Adrenal gland (tissue), 12 donors: ENCODE measurements around the gene PPP1R12A. TPM values are rescaled to one million over a fixed set of nuclear protein-coding genes. Genes with fewer than 3 reads are reported as not detected.

Experiments
- DNase-seq, 7 donors: peaks; one replicate each; pipeline ENCODE4 v3.0.0-alpha.2; 2019 to 2020
- H3K27ac ChIP-seq, 5 donors: fragments of 200-600 bp; sonication (generic) in 4 of 5; 1 replicate in 3 of 5; 2 replicates in 2 of 5; pipeline versions ENCODE4 v1.5.1 to v1.8.0; 2016 to 2020; ENCODE audit warnings: mild to moderate bottlenecking in 1 of 5
- H3K27me3 ChIP-seq: fragments of 200-600 bp; 2 replicates; pipeline ENCODE4 v1.8.0; 2021
- H3K36me3 ChIP-seq, 2 donors: fragments of 200-600 bp; replicated peaks in 1 of 2; 1 replicate in 1 of 2; 2 replicates in 1 of 2; pipeline versions ENCODE4 v1.5.1 to v1.8.0; 2018 to 2022
- H3K4me1 ChIP-seq, 2 donors: fragments of 200-600 bp; replicated peaks in 1 of 2; 1 replicate in 1 of 2; 2 replicates in 1 of 2; pipeline versions ENCODE4 v1.5.1 to v1.8.0; 2018 to 2021
- H3K4me3 ChIP-seq, 4 donors: fragments of 200-600 bp; sonication (generic) in 3 of 4; one replicate each; pipeline ENCODE4 v1.5.1; 2016 to 2018
- H3K9me3 ChIP-seq, 3 donors: fragments of 200-600 bp; sonication (generic) in 1 of 3; replicated peaks in 1 of 3; 1 replicate in 2 of 3; 2 replicates in 1 of 3; pipeline versions ENCODE4 v1.5.1 to v1.8.0; 2016 to 2021
- CTCF ChIP-seq, 6 experiments: fragments of 450-650 bp in 4 of 6; fragments of 200-600 bp in 2 of 6; sonication (generic) in 1 of 6; IDR thresholded peaks; 1 replicate in 5 of 6; 2 replicates in 1 of 6; pipeline versions ENCODE4 v1.5.1 to v1.8.0; 2016 to 2021; ENCODE audit warnings: antibody characterized with exemption in 6 of 6, mild to moderate bottlenecking in 2 of 6, moderate library complexity in 1 of 6
- POLR2A ChIP-seq, 2 donors: fragments of 450-650 bp; IDR thresholded peaks; one replicate each; pipeline ENCODE4 v1.6.1; 2017; ENCODE audit warnings: antibody characterized with exemption in 2 of 2, mild to moderate bottlenecking in 2 of 2, moderate library complexity in 1 of 2
- WGBS, 4 donors: extraction: QIAGEN DNeasy Blood & Tissue Kit in 2 of 4; methylation state at CpG; one replicate each; pipeline versions ENCODE4 v1.1.5 to v1.1.7; 2013 to 2017; 5-methylcytosine and 5-hydroxymethylcytosine counted together
- intact Hi-C, 2 donors: fragments of 100-400 bp; cut with DNase I; formaldehyde crosslinking; loops; one replicate each; pipeline versions ENCODE4 v1.14.1 to v1.15.0; 2022 to 2023
- polyA plus RNA-seq, 3 donors: library from polyadenylated mRNA; stranded (reverse); fragments of 200-250 nt in 2 of 3; fragments of 350-450 nt in 1 of 3; fragmentation: Illumina TruSeq in 1 of 3; extraction: RNeasy Lipid Tissue Mini Kit (QIAGEN cat#74804) in 1 of 3; gene quantifications; one replicate each; pipeline ENCODE4 v1.2.3, GENCODE V29; 2013 to 2014
- total RNA-seq, 9 donors: library from RNA; depleted of rRNA in 4 of 9; stranded (reverse); fragments of >200 nt in 4 of 9; fragments of 120-200 nt in 1 of 9; fragmentation: NEBNext Ultra II Directional in 1 of 9; extraction: Animal tissue kit (Norgen Biotek cat#: 25700) in 1 of 9; gene quantifications; one replicate each; pipeline versions ENCODE4 v1.1.0 to v1.2.4, GENCODE V29; 2013 to 2023
- donor health status: healthy with polysubstance abuse.
- donor health status: Bipolar disorder and iron deficiency.
- donor health status: DM: yes; HTN: yes; CAD: no.
- donor health status: DM: no; HTN: no; CAD: no.
- donor health status: DM: no; HTN: no; CAD: no.
- donor health status: DM: yes; HTN: yes; CAD: no.

The PPP1R12A gene
- total and polyA plus RNA-seq, 12 donors = 17.0 to 93.4 (median 50.0) TPM

- peaks cover 0 to 9% (median 3%) of the 10 kb centered on the region in 3 donors for H3K9me3 ChIP-seq
- no peaks in the 10 kb centered on the region for H3K27me3 ChIP-seq
- H3K27ac ChIP-seq = no peak overlapping the region
- DNase-seq = no peak
- H3K36me3 ChIP-seq = no peaks in the 10 kb centered on the region
- 83 to 92% (median 88%) methylated on average over 3 of the region's 3 CpGs for WGBS, 4 donors
- intact Hi-C loops = no loop called here
- H3K4me1 ChIP-seq = peaks cover 0 to 14% of the 10 kb centered on the region in 2 donors
- H3K4me3 ChIP-seq = no peak overlapping the region
- no peak for TF ChIP-seq CTCF (IDR thresholded peaks at IDR 0.05)
- no peak for TF ChIP-seq POLR2A (IDR thresholded peaks at IDR 0.05)
Measured at GRCh38 chr12:79834712-79835376, 100.1 kb downstream of the PPP1R12A start.

GRCh38 chr12:79830440-79830839 lies 104.5 kb downstream of the PPP1R12A start:
- peaks cover 0 to 9% of the 10 kb centered on the region in 2 donors for H3K4me1 ChIP-seq

GRCh38 chr12:79828924-79829323 lies 106.0 kb downstream of the PPP1R12A start:
- DNase-seq = no peak
- H3K27me3 ChIP-seq = no peaks in the 10 kb centered on the region
- H3K36me3 ChIP-seq = no peaks in the 10 kb centered on the region
- TF ChIP-seq CTCF (IDR thresholded peaks at IDR 0.05) (no peak), POLR2A (IDR thresholded peaks at IDR 0.05) (no peak)
- no peak overlapping the region for H3K27ac ChIP-seq
- H3K4me1 ChIP-seq = peaks cover 0 to 22% of the 10 kb centered on the region in 2 donors
- intact Hi-C loops = no loop called here
- WGBS, 4 donors = 95 to 98% (median 95%) methylated on average over 2 of the region's 2 CpGs
- H3K9me3 ChIP-seq = no peaks in the 10 kb centered on the region
- H3K4me3 ChIP-seq = no peak overlapping the region

More at GRCh38 chr12:79830440-79830839, 104.5 kb downstream of the PPP1R12A start:
- no peak for DNase-seq
- WGBS, 4 donors = 49 to 92% (median 74%) methylated on average over 2 of the region's 2 CpGs
- TF ChIP-seq CTCF (IDR thresholded peaks at IDR 0.05) (no peak), POLR2A (IDR thresholded peaks at IDR 0.05) (no peak)
- no peaks in the 10 kb centered on the region for H3K9me3 ChIP-seq
- no peak overlapping the region for H3K27ac ChIP-seq
- no peaks in the 10 kb centered on the region for H3K27me3 ChIP-seq
- no peak overlapping the region for H3K4me3 ChIP-seq
- intact Hi-C loops = no loop called here
- no peaks in the 10 kb centered on the region for H3K36me3 ChIP-seq

GRCh38 chr12:79827484-79827883 lies 107.4 kb downstream of the PPP1R12A start:
- intact Hi-C loops = no loop called here
- Histone ChIP-seq H3K27ac (no peak overlapping the region), H3K36me3 (no peaks in the 10 kb centered on the region), H3K27me3 (no peaks in the 10 kb centered on the region), H3K9me3 (no peaks in the 10 kb centered on the region), H3K4me1 (peaks cover 0 to 20% of the 10 kb centered on the region in 2 donors), H3K4me3 (no peak overlapping the region)
- WGBS, 4 donors = 97 to 98% (median 97%) methylated on average over 3 of the region's 3 CpGs
- DNase-seq = no peak
- no peak for TF ChIP-seq POLR2A (IDR thresholded peaks at IDR 0.05)
- TF ChIP-seq CTCF (IDR thresholded peaks at IDR 0.05) = no peak
